ENCODE measurements around the gene HOXC9. TPM values are rescaled to one million over a fixed set of nuclear protein-coding genes. Genes with fewer than 3 reads are reported as not detected.

Gene HOXC9
- total RNA-seq, 1 donor from 2014 or later: 0.28 TPM

GRCh38 chr12:53993162-53994008 is 6.6 kb upstream of the HOXC9 start:
- Mint-ChIP-seq H3K36me3 (ENCODE audit: low read depth, unreplicated experiment) (peaks cover 4% of the 10 kb centered on the region), H3K27ac (ENCODE audit: unreplicated experiment) (no peak overlapping the region), H3K4me3 (ENCODE audit: unreplicated experiment) (no peak overlapping the region), H3K27me3 (ENCODE audit: unreplicated experiment) (peaks cover 46% of the 10 kb centered on the region), H3K9me3 (ENCODE audit: unreplicated experiment) (no peaks in the 10 kb centered on the region), H3K4me1 (ENCODE audit: unreplicated experiment) (peaks cover 39% of the 10 kb centered on the region)
- DNase-seq (ENCODE audit: low spot score): no peak
- TF ChIP-seq CTCF (IDR thresholded peaks at IDR 0.05; ENCODE audit: unreplicated experiment): no peak

GRCh38 chr12:53994009-53994263 is 6.0 kb upstream of the HOXC9 start:
- DNase-seq (ENCODE audit: low spot score): no peak
- Mint-ChIP-seq H3K27ac (ENCODE audit: unreplicated experiment) (no peak overlapping the region), H3K4me3 (ENCODE audit: unreplicated experiment) (no peak overlapping the region), H3K36me3 (ENCODE audit: low read depth, unreplicated experiment) (peaks cover 4% of the 10 kb centered on the region), H3K27me3 (ENCODE audit: unreplicated experiment) (peaks cover 48% of the 10 kb centered on the region), H3K9me3 (ENCODE audit: unreplicated experiment) (no peaks in the 10 kb centered on the region), H3K4me1 (ENCODE audit: unreplicated experiment) (peaks cover 34% of the 10 kb centered on the region)
- no peak for TF ChIP-seq CTCF (IDR thresholded peaks at IDR 0.05; ENCODE audit: unreplicated experiment)

GRCh38 chr12:53994264-53995001 is 5.5 kb upstream of the HOXC9 start:
- TF ChIP-seq CTCF (IDR thresholded peaks at IDR 0.05; ENCODE audit: unreplicated experiment): no peak
- no peaks in the 10 kb centered on the region for H3K9me3 Mint-ChIP-seq (ENCODE audit: unreplicated experiment)
- H3K27me3 Mint-ChIP-seq (ENCODE audit: unreplicated experiment): peaks cover 46% of the 10 kb centered on the region
- no peak overlapping the region for H3K4me3 Mint-ChIP-seq (ENCODE audit: unreplicated experiment)
- H3K27ac Mint-ChIP-seq (ENCODE audit: unreplicated experiment): no peak overlapping the region
- peaks cover 4% of the 10 kb centered on the region for H3K36me3 Mint-ChIP-seq (ENCODE audit: low read depth, unreplicated experiment)
- H3K4me1 Mint-ChIP-seq (ENCODE audit: unreplicated experiment): peaks cover 29% of the 10 kb centered on the region
- no peak for DNase-seq (ENCODE audit: low spot score)

- no peaks in the 10 kb centered on the region for H3K9me3 Mint-ChIP-seq (ENCODE audit: unreplicated experiment)
- H3K27me3 Mint-ChIP-seq (ENCODE audit: unreplicated experiment): peaks cover 44% of the 10 kb centered on the region
- no peak for DNase-seq (ENCODE audit: low spot score)
- H3K27ac Mint-ChIP-seq (ENCODE audit: unreplicated experiment): no peak overlapping the region
- peaks cover 23% of the 10 kb centered on the region for H3K4me1 Mint-ChIP-seq (ENCODE audit: unreplicated experiment)
- no peak overlapping the region for H3K4me3 Mint-ChIP-seq (ENCODE audit: unreplicated experiment)
- TF ChIP-seq CTCF (IDR thresholded peaks at IDR 0.05; ENCODE audit: unreplicated experiment): no peak
- peaks cover 4% of the 10 kb centered on the region for H3K36me3 Mint-ChIP-seq (ENCODE audit: low read depth, unreplicated experiment)
Measured at GRCh38 chr12:53995002-53995377, 5.0 kb upstream of the HOXC9 start.
